IMR-90 (cell line): ENCODE data around the gene PLA2G4D. TPM values are rescaled to one million over a fixed set of nuclear protein-coding genes. Genes with fewer than 3 reads are reported as not detected.
"Not testable (repeated sequence)": the region's sequence is repeated elsewhere in the genome, so short reads cannot be mapped to it uniquely, and the experiment has no call there.

Experiments used
- ATAC-seq: fragments of 200-7000 bp; cut with Tn5 transposase; 2 replicates; pipeline ENCODE4 v1.9.1; 2020; ENCODE audit warnings: low read depth, mild to moderate bottlenecking, moderate library complexity
- BruUV-seq: library from RNA; stranded (reverse); fragments of 400-500 nt; replicated peaks from 2 replicates; lab custom pipeline; 2021; lab: Mats Ljungman, UMichigan
- CTCF ChIA-PET: fragments of 300-600 bp; formaldehyde crosslinking; extraction: SDS; loops from one replicate; lab custom pipeline; 2021; ENCODE audit warnings: antibody characterized with exemption; lab: Yijun Ruan, JAX
- POLR2A ChIA-PET: fragments of 300-600 bp; sonication (Branson Sonifier 250); formaldehyde crosslinking; loops from one replicate; lab custom pipeline; 2022; ENCODE audit warnings: antibody characterized with exemption; ENCODE audit not compliant: unreplicated experiment; lab: Charles Lee
- DNase-seq: peaks from one replicate; pipeline ENCODE4 v3.0.0; 2013
- H2AFZ ChIP-seq: replicated peaks from 2 replicates; pipeline ENCODE3; 2013; ENCODE audit warnings: low read length, mild to moderate bottlenecking; ENCODE audit not compliant: poor library complexity
- H2AK5ac ChIP-seq: 2 replicates; pipeline ENCODE4 v1.6.1; 2013; ENCODE audit warnings: low read depth, low read length, inconsistent platforms
- H2AK9ac ChIP-seq: replicated peaks from 2 replicates; pipeline ENCODE3; 2013; ENCODE audit warnings: mild to moderate bottlenecking, low read depth, low read length, moderate library complexity; ENCODE audit not compliant: poor library complexity
- H2BK120ac ChIP-seq: 2 replicates; pipeline ENCODE4 v1.6.1; 2013; ENCODE audit warnings: low read depth, low read length, inconsistent platforms
- H2BK15ac ChIP-seq: 3 replicates; pipeline ENCODE4 v1.6.1; 2013; ENCODE audit warnings: low read depth, low read length, inconsistent platforms
- H2BK20ac ChIP-seq: 2 replicates; pipeline ENCODE4 v1.6.1; 2013; ENCODE audit warnings: low read depth, mild to moderate bottlenecking, inconsistent platforms, low read length, moderate library complexity
- H2BK5ac ChIP-seq: 2 replicates; pipeline ENCODE4 v1.6.1; 2013; ENCODE audit warnings: mild to moderate bottlenecking, low read depth, low read length, inconsistent platforms; ENCODE audit not compliant: poor library complexity, severe bottlenecking
- H3K14ac ChIP-seq: replicated peaks from 2 replicates; pipeline ENCODE4 v1.6.1; 2013; ENCODE audit warnings: low read depth, low read length, inconsistent platforms
- H3K18ac ChIP-seq: 2 replicates; pipeline ENCODE4 v1.6.1; 2013; ENCODE audit warnings: low read depth, low read length, control low read depth
- H3K23ac ChIP-seq: 2 replicates; pipeline ENCODE4 v1.6.1; 2013; ENCODE audit warnings: low read depth, low read length, inconsistent platforms
- H3K27ac ChIP-seq: 2 replicates; pipeline ENCODE4 v1.5.1; 2013; ENCODE audit warnings: mild to moderate bottlenecking, control low read depth, low read length; ENCODE audit not compliant: insufficient read depth
- H3K27me3 ChIP-seq: 2 replicates; pipeline ENCODE4 v1.6.1; 2013; ENCODE audit warnings: low read length; ENCODE audit not compliant: control insufficient read depth, insufficient read depth
- H3K36me3 ChIP-seq: 2 replicates; pipeline ENCODE4 v1.6.1; 2013; ENCODE audit warnings: low read length, mixed read lengths; ENCODE audit not compliant: control insufficient read depth, insufficient read depth
- H3K4ac ChIP-seq: 2 replicates; pipeline ENCODE4 v1.6.1; 2013; ENCODE audit warnings: low read depth, low read length, inconsistent platforms
- H3K4me1 ChIP-seq: 2 replicates; pipeline ENCODE4 v1.6.1; 2013; ENCODE audit warnings: low read length, mixed read lengths; ENCODE audit not compliant: control insufficient read depth, insufficient read depth
- H3K4me2 ChIP-seq: 2 replicates; pipeline ENCODE4 v1.6.1; 2013; ENCODE audit warnings: low read depth, mild to moderate bottlenecking, control low read depth, low read length, moderate library complexity
- H3K4me3 ChIP-seq: 2 replicates; pipeline ENCODE4 v1.5.1; 2013; ENCODE audit warnings: low read depth, mild to moderate bottlenecking, control low read depth, low read length, moderate library complexity; ENCODE audit not compliant: insufficient read depth
- H3K56ac ChIP-seq: 2 replicates; pipeline ENCODE4 v1.6.1; 2013; ENCODE audit warnings: low read length, inconsistent platforms; ENCODE audit not compliant: insufficient read depth; ENCODE audit errors: extremely low read depth
- H3K79me1 ChIP-seq, 2 experiments: 2 replicates each; pipeline ENCODE4 v1.6.1; 2013; ENCODE audit warnings: low read length in 2 of 2, inconsistent platforms in 1 of 2, low read depth in 1 of 2
- H3K9ac ChIP-seq: 2 replicates; pipeline ENCODE4 v1.6.1; 2013; ENCODE audit warnings: low read depth, low read length, control low read depth
- H3K9me1 ChIP-seq: 2 replicates; pipeline ENCODE4 v1.6.1; 2013; ENCODE audit warnings: low read length, inconsistent platforms; ENCODE audit not compliant: insufficient read depth
- H3K9me3 ChIP-seq: 2 replicates; pipeline ENCODE4 v1.6.1; 2013; ENCODE audit warnings: low read length; ENCODE audit not compliant: control insufficient read depth, insufficient read depth
- H4K20me1 ChIP-seq: 2 replicates; pipeline ENCODE4 v1.6.1; 2013; ENCODE audit warnings: low read length, inconsistent platforms; ENCODE audit not compliant: insufficient read depth
- H4K5ac ChIP-seq: 2 replicates; pipeline ENCODE4 v1.6.1; 2013; ENCODE audit warnings: mild to moderate bottlenecking, low read depth, low read length, control low read depth
- H4K8ac ChIP-seq, 2 experiments: 2 replicates each; pipeline ENCODE4 v1.6.1; 2013; ENCODE audit warnings: low read depth in 2 of 2, low read length in 2 of 2, control low read depth in 1 of 2, inconsistent platforms in 1 of 2
- H4K91ac ChIP-seq: 2 replicates; pipeline ENCODE4 v1.6.1; 2013; ENCODE audit warnings: low read depth, low read length, inconsistent platforms; ENCODE audit not compliant: insufficient read depth
- WGBS, 2 experiments: methylation state at CpG; one replicate each; pipeline versions ENCODE4 v1.1.5 to v1.1.7; 2013; ENCODE audit warnings: missing lambda C conversion rate in 2 of 2; ENCODE audit not compliant: insufficient read length in 1 of 2; ENCODE audit errors: extremely low coverage in 2 of 2; 5-methylcytosine and 5-hydroxymethylcytosine counted together
- dilution Hi-C: fragments of 300-500 bp; cut with HindIII; formaldehyde crosslinking; loops from one replicate; pipeline ENCODE4 v1.14.3; 2018; ENCODE audit warnings: low sequenced_read_pairs; ENCODE audit not compliant: unreplicated experiment
- in situ Hi-C: fragments of 300-500 bp; cut with MboI; formaldehyde crosslinking; loops from 3 replicates; pipeline ENCODE4 v1.14.3; 2019; ENCODE audit warnings: low sequenced_read_pairs, inconsistent platforms, mixed read lengths
- intact Hi-C: fragments of 100-400 bp; cut with micrococcal nuclease; formaldehyde crosslinking; loops from 2 replicates; pipeline ENCODE4 v1.10.0; 2022
- polyA plus RNA-seq, 3 experiments: library from polyadenylated mRNA; depleted of rRNA; stranded (reverse); fragments of >200 nt; gene quantifications; 2 replicates each; pipeline ENCODE4 v1.2.3, GENCODE V29; 2012; ENCODE audit warnings: low replicate concordance in 1 of 3
- total RNA-seq: library from RNA; depleted of rRNA; stranded (reverse); fragments of >200 nt; gene quantifications from 2 replicates; pipeline ENCODE4 v1.2.3, GENCODE V29; 2012
- TF ChIP-seq, protein P1 (sequence below): fragments of 150-350 bp; IDR thresholded peaks from 2 replicates; pipeline ENCODE4 v1.6.1; 2017; ENCODE audit warnings: mild to moderate bottlenecking, antibody characterized with exemption, low read length, low read depth

Gene PLA2G4D
- total and polyA plus RNA-seq, 2 of the 4 experiments (the other 2 are of a cell fraction), result not detected

DNA sequence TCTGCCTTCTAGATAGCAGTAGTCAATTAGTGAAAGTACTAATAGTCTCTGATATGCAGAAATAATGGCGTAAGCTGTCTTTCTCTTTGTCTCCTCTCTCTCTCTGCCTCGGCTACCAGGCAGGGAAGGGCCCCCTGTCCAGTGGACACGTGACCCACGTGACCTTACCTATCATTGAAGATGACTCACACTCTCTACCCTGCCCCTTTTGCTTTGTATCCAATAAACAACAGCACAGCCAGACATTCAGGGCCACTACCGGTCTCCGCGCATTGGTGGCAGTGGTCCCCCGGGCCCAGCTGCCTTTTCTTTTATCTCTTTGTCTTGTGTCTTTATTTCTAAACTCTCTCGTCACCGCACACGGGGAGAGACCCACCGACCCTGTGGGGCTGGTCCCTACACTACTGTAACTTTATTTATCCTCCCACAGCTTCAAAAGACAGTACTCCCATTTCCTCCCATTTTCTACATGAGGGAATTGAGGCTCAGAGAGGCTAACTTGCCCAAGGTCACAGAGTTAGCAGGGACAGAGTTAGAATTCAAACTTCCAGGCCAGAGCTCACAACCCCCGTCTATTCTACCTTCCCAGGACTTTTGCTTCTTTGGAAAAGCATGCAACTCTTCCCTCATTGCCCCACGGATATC lies 2.5 kb downstream of the PLA2G4D start:
- H2BK120ac ChIP-seq, H3K4ac ChIP-seq, ATAC-seq, CTCF ChIA-PET, intact Hi-C loops, H3K4me3 ChIP-seq, in situ Hi-C loops, H3K14ac ChIP-seq, H3K79me1 ChIP-seq, H3K9ac ChIP-seq, H3K36me3 ChIP-seq, H2BK5ac ChIP-seq, H3K23ac ChIP-seq, H3K27ac ChIP-seq, H4K91ac ChIP-seq, H3K4me2 ChIP-seq, H3K18ac ChIP-seq, DNase-seq, H3K9me3 ChIP-seq, H3K56ac ChIP-seq, H2AK5ac ChIP-seq, H2BK20ac ChIP-seq, BruUV-seq, H2AK9ac ChIP-seq, H4K5ac ChIP-seq, H3K9me1 ChIP-seq, dilution Hi-C loops, H2AFZ ChIP-seq, H3K4me1 ChIP-seq, H2BK15ac ChIP-seq, H4K20me1 ChIP-seq, H4K8ac ChIP-seq: not testable (repeated sequence)
- WGBS, 2 experiments, result 51% methylated on average over 6 of the region's 14 CpGs; no CpG with 5 or more reads in 1 of the 2 experiments
- TF ChIP-seq, protein P1, sequence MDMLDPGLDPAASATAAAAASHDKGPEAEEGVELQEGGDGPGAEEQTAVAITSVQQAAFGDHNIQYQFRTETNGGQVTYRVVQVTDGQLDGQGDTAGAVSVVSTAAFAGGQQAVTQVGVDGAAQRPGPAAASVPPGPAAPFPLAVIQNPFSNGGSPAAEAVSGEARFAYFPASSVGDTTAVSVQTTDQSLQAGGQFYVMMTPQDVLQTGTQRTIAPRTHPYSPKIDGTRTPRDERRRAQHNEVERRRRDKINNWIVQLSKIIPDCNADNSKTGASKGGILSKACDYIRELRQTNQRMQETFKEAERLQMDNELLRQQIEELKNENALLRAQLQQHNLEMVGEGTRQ, result 0 out of 2 replicates have a peak, but pooled peaks have one; percentile 8
- H3K27me3 ChIP-seq, result peaks cover 65% of the 10 kb centered on the region
- POLR2A ChIA-PET, result interaction anchor here (0.6 kb wide), 1 partner anchor 43 kb away, joined by 3 read pairs; no protein-coding TSS in a partner anchor
